ENCODE data around the gene GLI3. TPM values are rescaled to one million over a fixed set of nuclear protein-coding genes. Genes with fewer than 3 reads are reported as not detected.

GLI3 gene
- total RNA-seq, 2 experiments from 2014 or later, result not detected

GRCh38 chr7:42070068-42070467 lies 166.9 kb downstream of the GLI3 start:
- ChIA-PET CTCF (no interaction called here), POLR2A (no interaction called here)
- ATAC-seq (no peak), DNase-seq (no peak)
- Mint-ChIP-seq H3K27ac (no peak overlapping the region), H3K4me1 (ENCODE audit: low read depth) (no peaks in the 10 kb centered on the region), H3K27me3 (peaks cover 1% of the 10 kb centered on the region), H3K4me3 (no peak overlapping the region), H3K36me3 (ENCODE audit: low read depth) (no peaks in the 10 kb centered on the region), H3K9me3 (no peaks in the 10 kb centered on the region)
- TF ChIP-seq CTCF (IDR thresholded peaks at IDR 0.05), result no peak
- intact Hi-C loops (cut with micrococcal nuclease), result no loop called here

- ATAC-seq, result no peak
- Mint-ChIP-seq H3K9me3 (no peaks in the 10 kb centered on the region), H3K4me3 (no peak overlapping the region), H3K36me3 (ENCODE audit: low read depth) (no peaks in the 10 kb centered on the region), H3K27me3 (peaks cover 1% of the 10 kb centered on the region), H3K4me1 (ENCODE audit: low read depth) (no peaks in the 10 kb centered on the region), H3K27ac (no peak overlapping the region)
- no peak for DNase-seq
- POLR2A ChIA-PET, result no interaction called here
- CTCF ChIA-PET, result interaction anchor here (1.3 kb wide), 1 partner anchor 14 kb away, joined by 3 read pairs; no protein-coding TSS in a partner anchor
- TF ChIP-seq CTCF (IDR thresholded peaks at IDR 0.05), result no peak
- intact Hi-C loops (cut with micrococcal nuclease), result no loop called here
Measured at GRCh38 chr7:42069590-42069989, 167.4 kb downstream of the GLI3 start.

- TF ChIP-seq CTCF (IDR thresholded peaks at IDR 0.05), result no peak
- CTCF ChIA-PET, result interaction anchor here (1.3 kb wide), 1 partner anchor 13 kb away, joined by 3 read pairs; no protein-coding TSS in a partner anchor
- H3K36me3 Mint-ChIP-seq (ENCODE audit: low read depth), result no peaks in the 10 kb centered on the region
- H3K27ac Mint-ChIP-seq, result no peak overlapping the region
- H3K9me3 Mint-ChIP-seq, result no peaks in the 10 kb centered on the region
- no peak for DNase-seq
- H3K4me1 Mint-ChIP-seq (ENCODE audit: low read depth), result no peaks in the 10 kb centered on the region
- POLR2A ChIA-PET, result no interaction called here
- intact Hi-C loops (cut with micrococcal nuclease), result no loop called here
- no peak for ATAC-seq
- no peak overlapping the region for H3K4me3 Mint-ChIP-seq
- peaks cover 1% of the 10 kb centered on the region for H3K27me3 Mint-ChIP-seq
Measured at GRCh38 chr7:42068554-42069280, 168.3 kb downstream of the GLI3 start.

- intact Hi-C loops (cut with micrococcal nuclease), result no loop called here
- CTCF ChIA-PET, result no interaction called here
- DNase-seq (no peak), ATAC-seq (no peak)
- POLR2A ChIA-PET, result no interaction called here
- no peak for TF ChIP-seq CTCF (IDR thresholded peaks at IDR 0.05)
- Mint-ChIP-seq H3K27me3 (peaks cover 1% of the 10 kb centered on the region), H3K27ac (no peak overlapping the region), H3K36me3 (ENCODE audit: low read depth) (no peaks in the 10 kb centered on the region), H3K4me1 (ENCODE audit: low read depth) (no peaks in the 10 kb centered on the region), H3K4me3 (no peak overlapping the region), H3K9me3 (no peaks in the 10 kb centered on the region)
Measured at GRCh38 chr7:42065942-42066341, 171.1 kb downstream of the GLI3 start.

- H3K4me1 Mint-ChIP-seq (ENCODE audit: low read depth), result no peaks in the 10 kb centered on the region
- no peaks in the 10 kb centered on the region for H3K9me3 Mint-ChIP-seq
- H3K27ac Mint-ChIP-seq, result no peak overlapping the region
- no peak for TF ChIP-seq CTCF (IDR thresholded peaks at IDR 0.05)
- DNase-seq (no peak), ATAC-seq (no peak)
- no peak overlapping the region for H3K4me3 Mint-ChIP-seq
- ChIA-PET CTCF (no interaction called here), POLR2A (no interaction called here)
- H3K36me3 Mint-ChIP-seq (ENCODE audit: low read depth), result no peaks in the 10 kb centered on the region
- H3K27me3 Mint-ChIP-seq, result no peaks in the 10 kb centered on the region
- intact Hi-C loops (cut with micrococcal nuclease), result no loop called here
Measured at GRCh38 chr7:42065015-42065414, 172.0 kb downstream of the GLI3 start.

Measured in activated CD8-positive, alpha-beta T cell treated with anti-CD3 and anti-CD28 coated beads for 36 hours (primary cell).